SU-DHL-6 (cell line): ENCODE measurements around the gene ICAM4.

Source experiments
- CTCF ChIP-seq: fragments of 200-600 bp; sonication (generic); IDR thresholded peaks from one replicate; pipeline ENCODE4 v1.5.1; 2017; ENCODE audit warnings: antibody characterized with exemption, mild to moderate bottlenecking, low read length, moderate library complexity; ENCODE audit not compliant: insufficient read depth, poor library complexity, severe bottlenecking
- EZH2phosphoT487 ChIP-seq: fragments of 200-600 bp; sonication (generic), shearing (Covaris generic); conservative IDR thresholded peaks from 2 replicates; pipeline ENCODE4 v1.6.1; 2018; ENCODE audit warnings: mild to moderate bottlenecking, antibody characterized with exemption, low read length, moderate library complexity, mixed read lengths

GRCh38 chr19:10278935-10279334, 7.8 kb upstream of the ICAM4 start:
- TF ChIP-seq CTCF, result no peak
- TF ChIP-seq EZH2phosphoT487, result no peak
